Trophoblast cell (in vitro differentiated cells and primary cell): Measurements from ENCODE around the gene TMEM54.

Experiments
- DNase-seq, 2 donors: peaks; one replicate each; pipeline ENCODE4 v3.0.0-alpha.2; 2016
- H2AFZ ChIP-seq: 2 replicates; pipeline ENCODE4 v1.6.1; 2013; ENCODE audit warnings: low read length, moderate library complexity, mild to moderate bottlenecking; ENCODE audit not compliant: insufficient read depth, poor library complexity
- H2AK5ac ChIP-seq: 2 replicates; pipeline ENCODE4 v1.6.1; 2013; ENCODE audit warnings: mild to moderate bottlenecking, low read length
- H2BK120ac ChIP-seq: 2 replicates; pipeline ENCODE4 v1.6.1; 2013; ENCODE audit warnings: low read length, mild to moderate bottlenecking, moderate library complexity; ENCODE audit not compliant: insufficient read depth, poor library complexity
- H2BK12ac ChIP-seq: 2 replicates; pipeline ENCODE4 v1.6.1; 2013; ENCODE audit warnings: mild to moderate bottlenecking, low read length, moderate library complexity
- H2BK5ac ChIP-seq: 2 replicates; pipeline ENCODE4 v1.6.1; 2013; ENCODE audit warnings: low read length, low read depth, moderate library complexity, mild to moderate bottlenecking; ENCODE audit not compliant: poor library complexity
- H3K14ac ChIP-seq: 2 replicates; pipeline ENCODE4 v1.6.1; 2013; ENCODE audit warnings: mild to moderate bottlenecking, low read length
- H3K18ac ChIP-seq: 2 replicates; pipeline ENCODE4 v1.6.1; 2013; ENCODE audit warnings: mild to moderate bottlenecking, low read length
- H3K23ac ChIP-seq: 2 replicates; pipeline ENCODE4 v1.6.1; 2013; ENCODE audit warnings: low read length
- H3K27ac ChIP-seq: 2 replicates; pipeline ENCODE4 v1.5.1; 2013; ENCODE audit warnings: low read depth, mild to moderate bottlenecking, inconsistent platforms, low read length, moderate library complexity
- H3K27me3 ChIP-seq: 2 replicates; pipeline ENCODE4 v1.6.1; 2013; ENCODE audit warnings: inconsistent platforms, mild to moderate bottlenecking, low read length, moderate library complexity; ENCODE audit not compliant: insufficient read depth
- H3K36me3 ChIP-seq, 2 experiments: 1 replicate in 1 of 2; 2 replicates in 1 of 2; pipeline ENCODE4 v1.6.1; 2013; ENCODE audit warnings: low read length in 2 of 2, mild to moderate bottlenecking in 2 of 2, moderate library complexity in 1 of 2; ENCODE audit not compliant: insufficient read depth in 2 of 2, control insufficient read depth in 1 of 2
- H3K4ac ChIP-seq: 2 replicates; pipeline ENCODE4 v1.6.1; 2013; ENCODE audit warnings: low read depth, mild to moderate bottlenecking, low read length, moderate library complexity
- H3K4me1 ChIP-seq, 2 experiments: 1 replicate in 1 of 2; 2 replicates in 1 of 2; pipeline ENCODE4 v1.6.1; 2013; ENCODE audit warnings: low read length in 2 of 2, mild to moderate bottlenecking in 2 of 2, moderate library complexity in 1 of 2; ENCODE audit not compliant: insufficient read depth in 2 of 2, control insufficient read depth in 1 of 2
- H3K4me2 ChIP-seq: 2 replicates; pipeline ENCODE4 v1.6.1; 2013; ENCODE audit warnings: inconsistent platforms, mild to moderate bottlenecking, low read length, moderate library complexity
- H3K4me3 ChIP-seq: 2 replicates; pipeline ENCODE4 v1.5.1; 2013; ENCODE audit warnings: mild to moderate bottlenecking, low read depth, low read length, inconsistent platforms
- H3K79me1 ChIP-seq: one replicate; pipeline ENCODE4 v1.6.1; 2013; ENCODE audit warnings: low read length
- H3K79me2 ChIP-seq: 2 replicates; pipeline ENCODE4 v1.6.1; 2013; ENCODE audit warnings: low read length, mild to moderate bottlenecking; ENCODE audit not compliant: control insufficient read depth, insufficient read depth, poor library complexity
- H3K9ac ChIP-seq: 2 replicates; pipeline ENCODE4 v1.6.1; 2013; ENCODE audit warnings: mild to moderate bottlenecking, low read length
- H3K9me3 ChIP-seq: 2 replicates; pipeline ENCODE4 v1.6.1; 2013; ENCODE audit warnings: low read depth, mild to moderate bottlenecking, control low read depth, inconsistent platforms, low read length; ENCODE audit not compliant: insufficient read depth
- H4K12ac ChIP-seq: 2 replicates; pipeline ENCODE4 v1.6.1; 2013; ENCODE audit warnings: low read depth, mild to moderate bottlenecking, low read length, moderate library complexity
- H4K8ac ChIP-seq: 2 replicates; pipeline ENCODE4 v1.6.1; 2013; ENCODE audit warnings: low read depth, mild to moderate bottlenecking, low read length, moderate library complexity
- H4K91ac ChIP-seq: one replicate; pipeline ENCODE4 v1.6.1; 2013; ENCODE audit warnings: low read depth, mild to moderate bottlenecking, low read length, moderate library complexity
- WGBS: extraction: QIAGEN DNeasy Blood & Tissue Kit; methylation state at CpG from one replicate; pipeline ENCODE4 v1.1.7; 2013; ENCODE audit warnings: missing lambda C conversion rate; ENCODE audit not compliant: insufficient read length, insufficient coverage; ENCODE audit errors: extremely low coverage; 5-methylcytosine and 5-hydroxymethylcytosine counted together

Gene TMEM54

DNA sequence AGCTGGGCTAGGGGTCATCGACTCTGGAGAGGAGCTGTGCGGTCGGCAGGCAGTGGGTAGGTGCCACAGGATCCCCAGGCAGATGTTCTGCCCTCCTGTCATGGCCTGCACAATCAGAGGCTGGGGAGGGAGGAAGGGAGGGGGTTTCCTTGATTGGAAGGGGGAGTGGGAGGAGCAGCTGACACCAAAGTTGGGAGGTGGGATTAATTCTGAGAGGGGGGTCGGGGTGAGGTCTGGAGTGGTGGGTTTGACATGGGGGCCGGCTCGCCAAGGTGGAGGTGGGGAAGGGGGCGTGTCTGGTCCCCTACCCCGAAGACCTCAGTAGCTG is 15.5 kb downstream of the TMEM54 start:
- Histone ChIP-seq H3K23ac (no peak overlapping the region), H3K14ac (no peak overlapping the region), H2BK5ac (no peak overlapping the region), H3K4ac (no peak overlapping the region), H2AK5ac (no peak overlapping the region), H4K91ac (no peak overlapping the region), H3K36me3 (no peaks in the 10 kb centered on the region), H3K4me2 (no peak overlapping the region), H2BK12ac (no peak overlapping the region), H3K79me1 (no peaks in the 10 kb centered on the region), H3K18ac (no peak overlapping the region), H3K27me3 (peaks cover 9% of the 10 kb centered on the region), H3K9me3 (peaks cover 2% of the 10 kb centered on the region), H2AFZ (no peak overlapping the region), H3K27ac (no peak overlapping the region), H2BK120ac (no peak overlapping the region), H4K12ac (no peak overlapping the region), H3K79me2 (no peaks in the 10 kb centered on the region), H4K8ac (no peak overlapping the region), H3K4me1 (peaks cover 0 to 2% of the 10 kb centered on the region in 2 experiments), H3K4me3 (no peak overlapping the region), H3K9ac (no peak overlapping the region)
- WGBS, result no CpG with 5 or more reads among the region's 8 CpGs
- no peak for DNase-seq

DNA sequence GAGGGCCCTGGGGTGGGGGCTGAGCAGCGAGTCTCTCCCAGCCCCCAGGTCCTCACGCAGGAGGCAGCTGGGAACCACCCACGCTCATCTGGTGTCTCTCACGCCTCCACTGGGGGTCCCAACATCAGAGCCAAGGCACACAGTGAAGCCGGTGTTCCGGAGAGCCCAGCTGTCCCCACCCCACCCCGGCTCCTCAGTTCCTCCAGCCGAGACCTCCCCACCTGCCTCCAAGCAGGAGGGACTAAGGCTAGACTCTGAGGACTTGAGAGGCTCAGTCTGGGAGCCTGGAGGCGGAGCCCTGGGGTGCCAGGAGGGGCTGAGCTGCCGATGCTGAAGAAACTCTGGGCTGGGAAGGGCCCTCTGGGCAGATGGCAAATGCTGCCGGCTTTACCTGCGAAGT is 16.5 kb downstream of the TMEM54 start:
- Histone ChIP-seq H3K14ac (no peak overlapping the region), H3K4me3 (no peak overlapping the region), H3K9me3 (peaks cover 2% of the 10 kb centered on the region), H3K36me3 (no peaks in the 10 kb centered on the region), H3K4me2 (no peak overlapping the region), H3K79me2 (no peaks in the 10 kb centered on the region), H4K91ac (no peak overlapping the region), H3K4ac (no peak overlapping the region), H3K27ac (no peak overlapping the region), H3K23ac (no peak overlapping the region), H4K12ac (no peak overlapping the region), H2AK5ac (no peak overlapping the region), H2BK5ac (no peak overlapping the region), H3K27me3 (peaks cover 9% of the 10 kb centered on the region), H2AFZ (no peak overlapping the region), H3K4me1 (peaks cover 0 to 2% of the 10 kb centered on the region in 2 experiments), H3K18ac (no peak overlapping the region), H4K8ac (no peak overlapping the region), H2BK12ac (no peak overlapping the region), H3K79me1 (no peaks in the 10 kb centered on the region), H2BK120ac (no peak overlapping the region), H3K9ac (no peak overlapping the region)
- no peak for DNase-seq
- no CpG with 5 or more reads among the region's 12 CpGs for WGBS

- no CpG with 5 or more reads among the region's 4 CpGs for WGBS
Observed at GRCh38 chr1:32884032-32884372, 17.2 kb downstream of the TMEM54 start.

DNA sequence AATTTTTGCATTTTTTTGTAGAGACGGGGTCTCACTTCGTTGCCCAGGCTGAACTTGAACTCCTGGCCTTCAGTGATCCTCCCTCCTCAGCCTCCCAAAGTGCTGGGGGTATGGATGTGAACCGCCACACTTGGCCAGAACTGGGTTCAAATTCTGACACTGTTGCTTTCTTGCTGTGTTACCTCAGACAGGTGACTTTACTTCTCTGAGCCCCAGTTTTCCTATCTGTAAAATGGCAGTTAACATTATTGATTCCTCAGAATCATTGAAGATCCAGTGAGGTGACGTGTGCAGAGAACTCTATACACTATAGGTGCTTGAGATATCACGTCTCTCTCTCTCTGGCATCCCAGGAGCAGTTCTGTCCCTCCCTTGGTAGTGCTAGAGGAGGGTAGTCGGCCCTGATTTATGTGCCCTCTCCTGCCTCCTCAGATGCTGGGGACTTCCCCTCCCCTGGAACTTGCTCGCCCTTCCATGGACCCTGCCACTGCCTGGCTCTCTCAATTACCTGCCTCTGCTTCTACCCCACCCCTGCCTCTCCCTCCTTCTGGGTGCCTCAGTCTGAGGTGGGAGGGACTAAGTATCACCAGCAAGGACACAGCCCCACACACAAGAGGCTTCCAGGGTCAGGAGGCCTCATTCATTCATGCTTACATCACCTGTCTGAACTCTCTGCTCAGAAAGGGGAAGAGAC is 17.7 kb downstream of the TMEM54 start:
- Histone ChIP-seq H2AK5ac (no peak overlapping the region), H2BK5ac (no peak overlapping the region), H4K91ac (no peak overlapping the region), H4K12ac (no peak overlapping the region), H3K36me3 (no peaks in the 10 kb centered on the region), H3K9me3 (peaks cover 2% of the 10 kb centered on the region), H3K4me2 (no peak overlapping the region), H3K79me1 (no peaks in the 10 kb centered on the region), H3K23ac (no peak overlapping the region), H2BK12ac (no peak overlapping the region), H3K79me2 (no peaks in the 10 kb centered on the region), H3K14ac (no peak overlapping the region), H3K9ac (no peak overlapping the region), H2AFZ (no peak overlapping the region), H3K27ac (no peak overlapping the region), H4K8ac (no peak overlapping the region), H3K4ac (no peak overlapping the region), H3K4me1 (peaks cover 0 to 2% of the 10 kb centered on the region in 2 experiments), H3K4me3 (no peak overlapping the region), H3K18ac (no peak overlapping the region), H3K27me3 (peaks cover 9% of the 10 kb centered on the region), H2BK120ac (no peak overlapping the region)
- no CpG with 5 or more reads among the region's 7 CpGs for WGBS
- no peak for DNase-seq

More at GRCh38 chr1:32884032-32884372, 17.2 kb downstream of the TMEM54 start:
- Histone ChIP-seq H3K9ac (no peak overlapping the region), H3K27ac (no peak overlapping the region), H4K91ac (no peak overlapping the region), H3K79me2 (no peaks in the 10 kb centered on the region), H2BK12ac (no peak overlapping the region), H2BK120ac (no peak overlapping the region), H3K14ac (no peak overlapping the region), H2AK5ac (no peak overlapping the region), H3K18ac (no peak overlapping the region), H3K4me1 (peaks cover 0 to 2% of the 10 kb centered on the region in 2 experiments), H3K27me3 (peaks cover 9% of the 10 kb centered on the region), H3K4ac (no peak overlapping the region), H3K4me3 (no peak overlapping the region), H3K79me1 (no peaks in the 10 kb centered on the region), H2AFZ (no peak overlapping the region), H3K36me3 (no peaks in the 10 kb centered on the region), H3K9me3 (peaks cover 2% of the 10 kb centered on the region), H3K4me2 (no peak overlapping the region), H4K8ac (no peak overlapping the region), H4K12ac (no peak overlapping the region), H3K23ac (no peak overlapping the region), H2BK5ac (no peak overlapping the region)
- no peak for DNase-seq
